Stimulated activated CD8-positive, alpha-beta memory T cell treated with anti-CD3 and anti-CD28 coated beads, Interleukin-7, amount 100 ng/mL, for 1 hour (primary cell): ENCODE data around the gene DIPK1B.

Experiments
- DNase-seq, 2 donors: peaks; one replicate each; pipeline ENCODE4 v3.0.0-alpha.2; 2020; ENCODE audit warnings: low read depth in 2 of 2

The DIPK1B gene

DNA sequence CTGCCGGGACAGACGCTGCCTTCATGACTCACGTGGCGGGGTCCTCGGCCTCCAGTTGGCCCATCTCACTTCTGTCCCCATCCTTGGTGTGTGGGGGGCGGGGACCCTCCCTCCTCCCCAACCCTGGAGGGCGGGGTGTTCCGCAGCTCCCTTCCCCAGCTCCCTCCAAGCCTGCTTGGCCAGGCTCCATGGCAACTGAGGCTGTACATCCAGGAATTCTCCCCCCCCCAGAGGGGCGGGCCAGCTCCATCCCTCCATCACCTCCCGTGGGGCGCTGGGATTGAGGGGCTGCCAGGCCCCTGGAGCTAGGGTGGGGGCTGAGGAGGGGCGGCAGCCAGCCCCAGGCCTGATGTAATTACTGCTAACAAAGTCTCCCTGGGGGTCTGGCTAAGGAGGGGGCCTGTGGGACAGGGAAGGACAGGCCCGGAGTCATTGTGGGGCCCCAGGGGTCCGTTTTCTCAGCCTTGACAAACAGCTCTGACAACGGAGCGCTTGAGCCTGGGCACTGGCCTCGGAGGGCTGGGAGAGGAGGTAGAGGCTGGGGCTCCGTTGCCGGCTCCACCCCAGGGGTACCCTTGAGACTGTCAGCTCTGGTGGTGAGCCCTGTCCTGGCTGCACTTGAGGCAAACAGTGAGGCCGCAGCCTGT is 8.0 kb downstream of the DIPK1B start:
- DNase-seq: no peak

DNA sequence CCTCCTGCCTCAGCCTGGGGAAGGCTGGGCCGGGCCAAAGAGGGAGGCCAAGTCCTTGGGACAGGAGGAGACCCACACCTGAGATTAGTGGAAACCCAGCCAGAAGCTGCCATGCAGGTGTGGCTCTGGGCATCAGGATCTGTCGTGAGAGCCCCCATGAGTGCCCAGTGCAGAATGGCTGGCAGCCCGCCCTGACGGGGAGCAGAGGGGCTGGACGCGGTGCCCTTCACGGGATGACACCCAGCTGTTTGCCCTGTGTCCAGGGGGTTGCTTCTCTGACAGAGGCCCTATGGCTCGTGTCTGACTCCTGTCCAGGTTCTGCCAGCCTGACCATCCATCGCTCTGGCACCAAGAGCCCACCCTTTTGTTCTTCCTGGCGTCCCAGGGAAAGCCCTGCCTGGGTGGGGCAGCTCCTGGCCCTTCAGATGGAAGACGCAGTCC is 8.5 kb downstream of the DIPK1B start:
- no peak for DNase-seq

DNA sequence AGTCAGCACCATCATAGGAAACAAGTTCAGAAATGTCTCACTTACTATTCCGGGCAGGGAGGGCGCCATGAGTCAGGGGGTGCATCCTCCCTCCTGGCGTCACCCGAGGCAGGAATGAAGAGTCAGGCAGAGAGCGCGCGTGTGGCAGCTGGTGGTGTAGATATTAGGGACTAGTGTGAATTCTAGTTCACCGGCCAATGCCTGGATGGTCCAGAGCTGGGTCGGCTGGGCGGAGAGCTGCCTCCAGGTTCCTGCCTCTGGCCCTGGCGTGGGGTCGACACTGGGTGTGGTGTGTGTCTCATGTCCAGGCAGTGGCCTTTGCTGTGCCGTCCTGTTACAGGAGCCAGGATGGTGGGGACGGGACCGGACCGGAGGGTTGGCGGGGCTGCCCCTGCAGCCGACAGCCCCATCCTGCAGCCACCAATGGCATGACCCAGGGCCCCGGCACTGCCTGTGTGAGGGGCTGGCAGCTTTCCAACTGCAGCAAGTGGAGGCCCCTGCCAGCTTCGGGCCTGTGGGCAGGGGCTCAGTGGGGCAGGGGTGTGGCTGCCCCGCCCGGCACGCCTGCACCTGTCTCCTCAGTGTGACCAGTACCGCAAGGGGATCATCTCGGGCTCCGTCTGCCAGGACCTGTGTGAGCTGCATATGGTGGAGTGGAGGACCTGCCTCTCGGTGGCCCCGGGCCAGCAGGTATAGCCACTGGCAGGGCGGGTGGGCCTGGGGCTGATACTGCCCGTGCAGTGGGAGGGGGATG is 9.1 kb downstream of the DIPK1B start:
- DNase-seq: no peak

DNA sequence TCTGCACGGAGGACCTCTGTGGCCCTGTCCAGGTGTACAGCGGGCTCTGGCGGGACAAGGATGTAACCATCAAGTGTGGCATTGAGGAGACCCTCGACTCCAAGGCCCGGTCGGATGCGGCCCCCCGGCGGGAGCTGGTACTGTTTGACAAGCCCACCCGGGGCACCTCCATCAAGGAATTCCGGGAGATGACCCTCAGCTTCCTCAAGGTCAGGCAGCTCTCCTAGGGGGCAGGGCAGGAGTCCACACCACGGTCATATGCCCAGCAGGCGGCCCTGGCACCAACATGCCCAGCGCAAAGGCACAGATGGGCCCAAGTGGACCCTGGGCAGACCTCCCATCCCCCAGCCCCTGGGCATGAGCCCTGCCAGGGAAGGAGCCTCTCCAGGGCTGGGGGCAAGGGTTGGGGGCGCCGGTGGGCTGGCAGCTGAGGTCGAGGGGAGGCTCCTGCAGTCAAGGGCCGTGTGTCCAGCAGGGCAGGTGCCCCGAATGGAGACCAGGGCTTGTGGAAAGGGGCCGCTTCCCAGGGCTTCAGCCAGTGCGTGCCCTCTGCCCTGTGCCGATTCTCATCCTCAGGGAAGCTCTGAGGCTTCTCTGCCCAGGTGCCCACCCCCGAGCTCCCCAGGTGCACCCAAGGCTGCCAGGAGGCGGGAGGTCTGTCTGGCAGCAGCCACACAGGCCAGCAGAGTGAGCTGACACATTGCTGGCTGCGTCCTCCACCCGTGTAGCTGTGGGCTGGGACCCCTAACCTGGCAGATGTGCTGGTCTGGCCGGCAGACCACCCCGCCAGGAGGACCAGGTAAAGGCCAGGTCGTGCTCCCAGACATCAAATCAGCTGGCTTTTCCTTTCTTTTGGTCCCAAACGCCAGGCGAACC is 10.0 kb downstream of the DIPK1B start:
- DNase-seq: no peak

DNA sequence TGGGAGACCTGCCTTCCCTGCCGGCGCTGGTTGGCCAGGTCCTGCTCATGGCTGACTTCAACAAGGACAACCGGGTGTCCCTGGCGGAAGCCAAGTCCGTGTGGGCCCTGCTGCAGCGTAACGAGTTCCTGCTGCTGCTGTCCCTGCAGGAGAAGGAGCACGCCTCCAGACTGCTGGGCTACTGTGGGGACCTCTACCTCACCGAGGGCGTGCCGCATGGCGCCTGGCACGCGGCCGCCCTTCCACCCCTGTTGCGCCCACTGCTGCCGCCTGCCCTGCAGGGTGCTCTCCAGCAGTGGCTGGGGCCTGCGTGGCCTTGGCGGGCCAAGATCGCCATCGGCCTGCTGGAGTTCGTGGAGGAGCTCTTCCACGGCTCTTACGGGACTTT is 10.6 kb downstream of the DIPK1B start:
- DNase-seq: no peak

DNA sequence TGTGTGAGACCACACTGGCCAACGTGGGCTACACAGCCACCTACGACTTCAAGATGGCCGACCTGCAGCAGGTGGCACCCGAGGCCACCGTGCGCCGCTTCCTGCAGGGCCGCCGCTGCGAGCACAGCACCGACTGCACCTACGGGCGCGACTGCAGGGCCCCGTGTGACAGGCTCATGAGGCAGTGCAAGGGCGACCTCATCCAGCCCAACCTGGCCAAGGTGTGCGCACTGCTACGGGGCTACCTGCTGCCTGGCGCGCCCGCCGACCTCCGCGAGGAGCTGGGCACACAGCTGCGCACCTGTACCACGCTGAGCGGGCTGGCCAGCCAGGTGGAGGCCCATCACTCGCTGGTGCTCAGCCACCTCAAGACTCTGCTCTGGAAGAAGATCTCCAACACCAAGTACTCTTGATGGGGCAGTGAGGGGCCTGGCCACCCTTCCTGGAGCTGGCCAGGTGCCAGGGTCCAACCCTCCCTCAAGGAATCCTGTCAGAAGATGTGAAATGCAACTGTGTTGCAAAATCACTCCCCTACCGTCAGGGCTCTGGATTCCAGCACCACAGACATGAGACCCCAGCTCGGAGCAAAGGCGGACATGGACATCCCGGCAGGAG is 11.1 kb downstream of the DIPK1B start:
- DNase-seq: no peak

DNA sequence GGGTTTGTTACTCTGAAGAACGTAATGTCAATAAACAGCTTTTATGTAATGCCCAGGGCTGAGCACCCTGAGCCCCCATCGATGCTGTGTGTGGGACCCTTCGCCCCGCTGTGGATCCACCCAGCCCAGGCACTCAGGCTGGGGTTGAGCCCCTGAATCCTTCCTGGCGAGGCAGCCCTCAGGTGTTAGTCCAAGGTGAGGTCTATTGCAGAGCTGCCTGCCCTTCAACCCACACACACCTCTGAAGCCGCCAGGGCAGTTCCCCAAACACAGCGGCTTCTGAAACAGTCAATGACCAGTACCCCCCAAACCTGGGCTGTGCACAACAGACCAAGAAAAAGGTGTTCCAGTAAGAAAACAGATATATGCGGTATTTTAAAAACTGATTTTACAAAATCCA is 11.6 kb downstream of the DIPK1B start:
- no peak for DNase-seq

DNA sequence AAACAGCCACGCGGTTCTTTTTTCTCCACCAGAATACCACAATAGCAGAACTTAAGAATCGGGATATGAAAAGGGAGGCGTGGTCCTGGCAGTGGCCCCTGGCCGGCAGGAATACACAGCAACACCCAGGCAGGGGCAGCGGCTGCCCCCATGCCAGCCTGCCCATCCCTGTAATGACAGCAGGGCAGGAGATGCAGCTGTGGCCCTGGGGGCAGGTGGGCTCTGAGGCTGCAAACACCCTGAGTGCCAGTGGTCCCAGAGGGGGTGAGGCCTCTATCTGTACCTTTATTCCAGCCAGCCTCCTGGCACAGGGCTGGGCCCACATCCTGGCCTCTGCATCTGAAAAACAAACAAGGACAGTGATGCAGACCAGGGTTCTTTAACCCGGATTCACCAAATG is 12.4 kb downstream of the DIPK1B start:
- no peak for DNase-seq

DNA sequence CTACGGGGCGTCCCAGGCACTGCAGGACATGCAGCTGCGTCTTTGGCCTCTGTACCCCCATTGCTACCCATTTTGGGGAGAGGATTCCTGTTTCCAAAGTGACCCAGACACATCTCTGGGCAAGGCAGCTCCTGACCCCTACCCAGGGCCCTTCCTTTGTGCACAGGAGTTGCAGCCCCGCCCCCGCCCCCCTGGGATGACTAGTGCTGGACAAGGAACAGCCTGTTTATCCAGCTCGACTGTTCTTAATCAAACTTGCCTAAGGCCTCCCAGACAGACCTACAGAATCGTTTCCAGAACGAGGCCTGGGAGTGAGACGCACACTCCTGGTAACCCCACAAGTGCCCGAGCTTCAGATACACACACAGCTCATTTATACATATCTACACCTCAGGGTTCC is 13.2 kb downstream of the DIPK1B start:
- DNase-seq: no peak

DNA sequence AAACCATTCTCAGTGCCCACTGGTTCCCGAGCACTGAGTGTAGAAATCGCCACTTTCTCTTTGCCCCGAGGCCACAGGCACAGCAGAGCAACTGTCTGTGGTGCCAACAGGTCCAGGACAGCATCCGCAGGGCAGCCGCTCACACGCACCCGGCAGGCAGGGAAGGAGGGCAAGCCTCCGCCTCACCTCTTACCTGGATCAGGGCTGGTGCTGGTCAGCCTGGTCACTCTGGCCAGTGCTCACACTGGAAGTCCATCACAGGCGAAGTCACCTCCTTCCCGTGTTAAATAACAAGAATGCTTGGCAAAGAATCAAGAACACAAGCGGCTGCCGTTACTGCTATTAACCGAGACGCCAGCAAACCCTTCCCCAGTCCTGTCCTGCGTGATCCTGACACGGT is 13.7 kb downstream of the DIPK1B start:
- no peak for DNase-seq

DNA sequence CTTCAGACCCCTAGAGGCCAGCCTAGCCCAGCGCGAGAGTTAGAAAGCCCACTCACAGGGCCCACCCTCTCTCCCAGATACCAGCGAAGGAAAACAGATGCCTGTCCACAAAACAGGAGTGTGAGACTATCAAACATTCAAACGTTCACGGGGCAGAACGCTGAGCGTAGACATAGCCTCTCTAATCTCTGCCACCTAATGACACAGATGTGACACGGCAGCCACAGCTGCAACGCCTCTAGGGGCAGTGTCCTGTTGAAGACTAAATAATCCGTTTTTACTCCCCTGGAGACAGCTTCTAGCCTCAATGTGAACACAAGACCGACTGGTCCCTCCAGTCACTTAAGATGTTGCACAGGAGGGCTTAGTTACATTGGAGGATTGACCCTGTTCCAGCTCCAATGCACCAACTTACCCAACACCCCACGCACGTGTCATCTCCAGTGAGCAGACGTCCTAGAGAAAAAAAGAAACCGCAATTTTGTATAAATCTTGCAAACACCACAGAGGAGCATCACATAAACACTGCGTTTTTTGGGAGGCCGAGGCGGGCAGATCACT is 14.3 kb downstream of the DIPK1B start:
- DNase-seq: no peak

DNA sequence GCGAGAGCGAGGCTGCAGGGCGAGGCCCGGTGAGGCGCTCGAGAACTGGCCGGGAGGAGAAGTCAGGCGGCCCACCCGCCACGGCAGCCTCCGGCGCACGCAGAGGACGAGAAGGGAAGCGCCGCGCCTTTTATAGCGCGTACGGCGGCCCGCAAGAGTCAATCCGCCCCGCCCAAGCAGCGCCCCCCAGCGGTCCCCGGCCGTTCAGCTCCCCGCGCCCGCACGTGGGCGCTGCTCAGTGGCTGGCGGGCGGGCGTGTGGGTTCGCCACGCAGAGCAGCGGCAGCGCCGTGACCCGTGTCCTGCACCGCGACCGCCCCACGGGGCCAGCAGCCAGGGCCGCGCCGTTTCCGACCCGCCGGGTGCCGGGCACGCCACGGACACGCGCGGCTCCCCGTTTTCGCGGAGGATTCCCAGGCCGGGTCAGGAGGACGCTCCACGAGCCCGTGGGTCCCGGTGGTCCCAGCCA is 15.7 kb downstream of the DIPK1B start:
- DNase-seq: peak; percentile 86 to 92

DNA sequence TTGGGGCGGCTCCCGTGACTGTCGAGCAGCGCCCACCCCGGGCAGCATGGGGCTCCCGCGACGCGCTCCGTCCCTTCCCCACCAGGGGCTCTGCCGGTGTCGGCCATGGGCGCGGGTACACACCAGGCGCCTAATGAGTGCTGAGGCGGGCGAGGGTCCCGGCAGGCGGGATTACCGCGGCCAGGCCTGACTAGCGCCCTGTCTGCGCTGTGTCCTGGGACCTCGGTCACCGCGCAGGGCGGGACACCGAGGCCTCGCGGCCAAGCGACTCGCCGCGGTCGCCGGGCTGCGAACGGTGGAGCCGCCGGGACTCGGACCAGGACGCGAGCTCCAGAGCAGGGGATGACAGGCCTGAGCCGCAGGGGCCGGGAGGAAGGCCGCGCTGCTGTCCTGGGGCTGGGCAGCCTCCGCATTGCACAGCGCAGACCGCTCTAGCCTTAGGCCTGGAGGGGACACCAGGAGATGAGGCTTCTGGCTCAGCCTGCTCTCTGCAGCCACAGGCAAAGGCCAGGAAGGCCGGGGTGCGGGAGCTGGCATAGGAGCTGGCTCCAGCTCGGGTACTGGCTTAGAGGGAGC is 16.3 kb downstream of the DIPK1B start:
- DNase-seq: no peak

DNA sequence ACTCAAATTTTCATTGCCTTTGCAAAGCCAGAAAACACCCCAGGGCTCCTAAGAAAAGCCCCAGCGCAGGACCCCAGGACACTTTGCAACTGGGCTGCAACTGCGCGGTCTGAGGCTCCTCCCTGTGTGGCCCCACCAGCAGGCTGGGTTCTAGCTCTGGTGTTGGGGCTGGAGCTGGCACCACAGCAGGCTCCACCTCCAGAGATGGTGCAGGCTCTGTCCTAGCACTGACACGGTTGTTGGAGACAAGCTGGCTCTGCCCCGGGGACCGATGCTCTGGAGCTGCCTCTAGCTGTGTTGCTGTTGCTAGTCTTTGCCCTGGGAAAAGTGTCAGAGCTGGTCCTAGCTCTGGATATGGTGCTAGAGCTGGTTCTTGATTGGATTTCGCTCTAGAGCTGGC is 16.8 kb downstream of the DIPK1B start:
- no peak for DNase-seq

DNA sequence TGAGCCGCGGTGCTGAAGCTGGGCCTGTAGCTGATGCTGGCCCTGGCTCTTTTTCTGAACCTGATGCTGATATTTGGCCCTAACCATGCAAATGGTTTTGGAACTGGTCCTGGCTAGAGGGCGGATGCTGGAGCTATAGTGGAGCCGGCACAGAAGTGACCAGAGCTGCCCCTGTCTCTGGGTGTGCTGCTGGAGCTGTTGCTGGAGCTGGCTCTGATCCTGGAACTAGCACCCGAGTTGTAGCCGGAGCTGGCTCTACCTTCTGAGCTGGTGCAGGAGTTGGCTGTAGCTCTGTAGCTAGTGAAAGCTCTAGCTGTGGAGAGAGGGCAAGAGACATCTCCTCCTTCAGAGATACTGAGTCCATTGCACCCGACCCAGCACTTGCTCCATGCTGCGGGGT is 17.6 kb downstream of the DIPK1B start:
- no peak for DNase-seq

DNA sequence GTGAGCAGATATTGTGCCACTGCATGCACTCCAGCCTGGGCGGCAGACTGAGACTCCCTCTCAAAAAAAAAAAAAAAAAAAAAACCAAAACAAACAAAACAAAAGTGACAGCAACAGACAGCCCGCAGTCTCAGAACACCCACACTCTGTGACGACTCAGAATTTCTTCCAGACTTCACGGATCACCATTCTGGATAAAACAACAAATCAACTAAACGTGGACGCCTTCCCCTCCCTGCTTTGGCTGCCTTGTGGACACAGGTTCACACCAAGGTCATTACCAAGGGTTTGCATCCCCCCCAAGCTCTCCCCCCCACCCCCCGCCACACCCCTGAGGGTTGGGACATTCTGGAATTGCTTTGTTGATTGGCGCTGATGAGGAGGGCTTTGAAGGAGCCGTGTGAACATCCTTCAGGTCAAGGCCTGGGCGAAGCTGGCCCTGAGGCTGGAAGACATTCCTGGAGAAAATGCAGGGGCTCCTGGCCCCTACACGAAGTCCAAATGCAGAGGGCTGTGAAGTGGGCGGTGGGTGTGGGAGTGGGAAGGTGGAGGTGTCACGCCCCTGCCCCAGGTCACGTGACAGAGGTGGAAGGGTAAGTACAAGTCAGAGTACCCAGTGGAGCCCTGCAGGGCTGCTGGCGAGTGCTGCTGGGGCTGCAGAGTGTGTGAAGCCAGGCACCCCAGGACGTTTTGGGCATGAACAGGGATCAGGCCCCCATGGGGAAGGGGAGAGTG is 20.2 kb downstream of the DIPK1B start:
- DNase-seq: no peak

DNA sequence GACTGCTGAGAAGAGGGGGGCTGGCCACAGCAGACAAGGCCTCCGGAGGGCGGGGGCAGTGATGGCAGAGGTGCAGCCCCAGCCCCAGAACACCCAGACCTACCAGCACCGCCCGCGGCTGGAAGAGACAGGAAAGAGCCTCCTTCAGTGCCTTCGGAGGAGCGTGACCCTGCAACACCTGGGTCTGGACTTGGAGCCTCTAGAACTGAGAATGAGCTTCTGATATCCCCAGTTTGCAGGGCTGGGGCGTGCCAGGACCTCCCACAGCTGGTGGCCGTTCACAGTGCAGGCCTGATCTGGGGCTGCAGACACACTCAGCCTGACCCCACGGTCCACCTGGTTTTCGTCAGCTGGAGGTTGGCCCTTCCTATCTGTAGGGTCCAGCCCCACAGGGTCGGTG is 21.2 kb downstream of the DIPK1B start:
- no peak for DNase-seq

DNA sequence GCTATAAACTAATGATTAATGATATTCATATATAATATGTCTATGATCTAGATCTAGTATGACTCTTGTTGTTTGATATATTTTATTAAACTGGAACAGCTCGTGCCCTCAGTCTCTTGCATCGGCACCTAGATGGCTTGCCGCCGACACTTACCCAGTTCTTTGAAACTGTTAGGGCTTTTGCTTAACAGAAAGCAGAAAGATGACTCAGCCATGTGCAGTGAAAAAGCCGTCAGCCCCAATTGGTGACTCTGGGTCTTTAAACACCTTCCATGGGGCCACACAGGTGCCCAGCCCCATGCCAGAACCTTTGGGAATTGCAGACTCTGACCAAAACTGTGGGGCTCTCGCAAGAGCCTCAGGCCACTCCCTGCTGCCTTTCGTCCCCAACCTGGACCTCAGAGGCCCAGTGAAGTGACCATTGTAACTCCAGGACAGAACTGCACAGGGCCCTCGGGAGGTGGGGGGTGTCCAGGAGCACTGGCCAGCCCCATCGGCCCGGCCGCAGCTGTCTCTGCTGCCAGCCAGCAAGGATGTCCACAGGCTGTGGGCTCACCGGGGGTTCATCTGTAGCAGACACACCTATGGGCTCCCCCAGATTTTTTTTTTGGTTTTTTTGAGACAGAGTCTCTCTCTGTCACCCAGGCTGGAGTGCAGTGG is 22.6 kb downstream of the DIPK1B start:
- no peak for DNase-seq

DNA sequence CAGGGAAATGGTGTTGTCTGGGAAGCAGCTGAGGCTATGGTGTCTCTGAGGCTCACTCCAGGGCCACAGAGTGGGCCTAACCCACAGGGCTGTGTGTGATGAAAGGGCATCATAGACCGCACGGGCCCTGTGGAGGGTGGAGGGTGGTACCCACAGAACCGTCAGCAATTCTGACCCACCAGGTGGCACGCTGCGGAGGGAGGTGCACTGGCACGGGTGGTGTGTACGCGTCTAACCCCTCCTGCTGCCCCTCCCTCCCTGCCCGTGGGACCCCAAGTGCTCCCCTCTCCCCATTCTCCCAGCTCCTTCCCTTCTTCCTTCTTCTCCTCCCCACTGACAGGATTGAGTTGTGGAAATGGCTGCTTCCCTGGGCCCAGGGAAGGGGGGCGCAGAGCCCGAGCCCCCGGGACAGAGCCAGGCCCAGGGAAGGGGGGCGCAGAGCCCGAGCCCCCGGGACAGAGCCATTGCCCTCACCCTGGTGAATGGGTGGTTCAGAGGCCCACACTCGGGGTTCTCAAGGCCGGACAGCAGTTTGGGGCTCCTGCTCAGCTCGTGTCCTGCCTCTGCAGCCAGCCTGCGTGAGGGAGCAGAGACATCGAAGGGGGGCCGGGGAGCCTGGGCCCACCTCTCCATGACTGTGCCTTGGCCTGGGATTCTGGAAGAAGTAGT is 23.6 kb downstream of the DIPK1B start:
- no peak for DNase-seq

DNA sequence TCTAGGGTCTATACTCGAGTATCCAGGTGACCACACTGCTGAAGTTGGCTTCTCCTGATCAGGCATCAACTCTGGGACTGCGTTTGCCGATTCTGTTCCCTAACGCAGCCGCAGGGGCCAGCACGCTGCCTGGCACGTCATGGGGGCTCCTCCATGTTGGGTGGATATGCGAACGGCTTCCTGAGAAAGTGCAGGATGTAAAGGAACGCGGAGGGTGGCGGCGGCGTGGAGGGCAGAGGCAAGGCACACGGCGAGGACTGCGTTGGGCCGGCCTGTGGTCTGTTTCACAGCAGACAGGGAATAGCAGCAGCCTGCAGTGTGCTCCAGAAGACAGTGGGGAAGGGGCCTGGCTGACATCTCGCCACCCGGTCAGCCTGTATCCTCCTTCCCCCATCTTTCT is 26.6 kb downstream of the DIPK1B start:
- DNase-seq: no peak
